ENCODE measurements around the gene GPC6.

DNA sequence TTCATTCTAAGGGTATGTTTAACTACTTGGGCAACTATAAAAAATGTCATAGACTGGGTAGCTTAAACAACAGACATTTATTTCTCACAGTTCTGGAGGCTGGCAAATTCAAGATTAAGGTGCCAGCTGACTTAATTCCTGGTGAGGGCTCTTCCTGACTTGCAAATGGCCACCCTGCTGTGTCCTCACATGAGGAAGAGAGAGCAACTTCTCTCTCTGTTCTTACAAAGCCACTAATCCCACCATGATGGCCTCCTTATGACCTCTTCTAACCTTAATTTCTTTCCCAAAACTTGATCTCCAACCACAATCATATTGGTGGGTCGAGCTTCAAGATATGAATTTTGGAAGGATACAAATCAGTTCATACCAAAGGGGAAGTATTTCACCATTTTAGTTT is 853.9 kb downstream of the GPC6 start:
- TF ChIP-seq, protein P1, sequence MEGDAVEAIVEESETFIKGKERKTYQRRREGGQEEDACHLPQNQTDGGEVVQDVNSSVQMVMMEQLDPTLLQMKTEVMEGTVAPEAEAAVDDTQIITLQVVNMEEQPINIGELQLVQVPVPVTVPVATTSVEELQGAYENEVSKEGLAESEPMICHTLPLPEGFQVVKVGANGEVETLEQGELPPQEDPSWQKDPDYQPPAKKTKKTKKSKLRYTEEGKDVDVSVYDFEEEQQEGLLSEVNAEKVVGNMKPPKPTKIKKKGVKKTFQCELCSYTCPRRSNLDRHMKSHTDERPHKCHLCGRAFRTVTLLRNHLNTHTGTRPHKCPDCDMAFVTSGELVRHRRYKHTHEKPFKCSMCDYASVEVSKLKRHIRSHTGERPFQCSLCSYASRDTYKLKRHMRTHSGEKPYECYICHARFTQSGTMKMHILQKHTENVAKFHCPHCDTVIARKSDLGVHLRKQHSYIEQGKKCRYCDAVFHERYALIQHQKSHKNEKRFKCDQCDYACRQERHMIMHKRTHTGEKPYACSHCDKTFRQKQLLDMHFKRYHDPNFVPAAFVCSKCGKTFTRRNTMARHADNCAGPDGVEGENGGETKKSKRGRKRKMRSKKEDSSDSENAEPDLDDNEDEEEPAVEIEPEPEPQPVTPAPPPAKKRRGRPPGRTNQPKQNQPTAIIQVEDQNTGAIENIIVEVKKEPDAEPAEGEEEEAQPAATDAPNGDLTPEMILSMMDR (optimal IDR thresholded peaks at IDR 0.05 in 1 of 3, IDR thresholded peaks at IDR 0.05 in 1 of 3, conservative IDR thresholded peaks at IDR 0.05 in 1 of 3; ENCODE audit: extremely low read depth in 1 of 3, insufficient read depth in 2 of 3, low read length in 3 of 3): no peak
- TF ChIP-seq EZH2 (IDR thresholded peaks at IDR 0.05; ENCODE audit: low read length): no peak

All from keratinocyte (primary cell).